GM20000 (cell line): ENCODE data around the gene NLRX1.

ENCODE experiments used
- DNase-seq: peaks from one replicate; pipeline ENCODE4 v3.0.0; 2012; ENCODE audit warnings: low spot score
- CTCF ChIP-seq: IDR thresholded peaks from 2 replicates; pipeline ENCODE4 v1.5.1; 2012; ENCODE audit warnings: mild to moderate bottlenecking, control low read depth; ENCODE audit errors: extremely low read depth, missing control alignments

The NLRX1 gene

DNA sequence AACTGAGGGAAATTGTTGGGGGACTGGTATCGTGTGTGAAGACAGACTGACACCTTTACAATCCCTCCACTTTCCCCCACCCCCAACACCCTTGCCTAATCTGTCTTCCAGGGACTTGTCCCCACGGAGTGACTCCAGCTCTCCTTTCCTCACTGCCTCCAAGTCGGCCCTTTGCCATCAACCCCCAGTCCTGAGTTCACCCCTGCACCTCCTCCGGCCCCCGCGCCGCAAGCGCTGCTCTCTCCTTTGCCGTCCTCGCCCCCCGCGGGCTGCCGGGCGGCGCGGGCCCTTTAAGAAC lies 19.9 kb upstream of the NLRX1 start:
- no peak for DNase-seq
- TF ChIP-seq CTCF = no peak

- no peak for TF ChIP-seq CTCF
- DNase-seq = peak; percentile 58
These were observed 19.3 kb upstream of the NLRX1 start, which contains the start of gene ABCG4 for GRCh38 chr11:119149018-119149785. Gene ABCG4, plus strand, starts transcription at chr11:119149052. Its CDS starts 914 bp downstream, at chr11:119149966.

DNA sequence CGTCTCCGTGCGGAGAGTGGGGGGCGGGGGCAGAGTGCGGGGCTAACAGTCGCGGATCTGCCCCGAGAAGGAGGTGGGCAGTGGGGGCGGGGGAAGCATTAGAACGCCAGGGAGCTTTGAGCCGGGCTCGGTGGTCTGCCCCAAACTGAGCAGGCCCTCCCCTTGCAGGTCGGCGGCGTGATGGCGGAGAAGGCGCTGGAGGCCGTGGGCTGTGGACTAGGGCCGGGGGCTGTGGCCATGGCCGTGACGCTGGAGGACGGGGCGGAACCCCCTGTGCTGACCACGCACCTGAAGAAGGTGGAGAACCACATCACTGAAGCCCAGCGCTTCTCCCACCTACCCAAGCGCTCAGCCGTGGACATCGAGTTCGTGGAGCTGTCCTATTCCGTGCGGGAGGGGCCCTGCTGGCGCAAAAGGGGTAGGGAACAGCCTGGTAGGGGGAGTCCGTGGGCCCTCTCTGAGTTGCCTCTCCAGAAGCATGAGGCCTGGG lies 18.7 kb upstream of the NLRX1 start:
- no peak for DNase-seq
- no peak for TF ChIP-seq CTCF

DNA sequence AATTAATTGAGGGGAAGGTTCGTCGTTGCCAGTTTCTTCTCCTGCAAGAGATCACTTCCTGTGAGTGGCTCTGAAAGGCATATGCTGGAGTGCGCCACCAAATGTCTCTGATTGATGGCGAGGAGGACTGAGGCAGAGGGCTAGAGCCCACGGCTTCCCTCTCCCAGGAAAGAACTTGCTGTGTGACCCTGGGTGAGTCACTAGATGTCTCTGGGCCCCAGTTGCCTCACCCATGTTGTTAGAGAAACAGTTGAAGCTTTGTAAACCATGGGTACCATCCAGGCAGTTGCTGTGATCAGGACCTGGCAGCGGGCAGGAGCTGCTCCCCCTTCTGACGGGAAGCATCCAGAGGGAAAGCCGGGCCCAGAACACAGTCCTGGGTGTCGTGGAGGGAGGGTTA lies 16.5 kb upstream of the NLRX1 start:
- no peak for DNase-seq
- no peak for TF ChIP-seq CTCF

DNA sequence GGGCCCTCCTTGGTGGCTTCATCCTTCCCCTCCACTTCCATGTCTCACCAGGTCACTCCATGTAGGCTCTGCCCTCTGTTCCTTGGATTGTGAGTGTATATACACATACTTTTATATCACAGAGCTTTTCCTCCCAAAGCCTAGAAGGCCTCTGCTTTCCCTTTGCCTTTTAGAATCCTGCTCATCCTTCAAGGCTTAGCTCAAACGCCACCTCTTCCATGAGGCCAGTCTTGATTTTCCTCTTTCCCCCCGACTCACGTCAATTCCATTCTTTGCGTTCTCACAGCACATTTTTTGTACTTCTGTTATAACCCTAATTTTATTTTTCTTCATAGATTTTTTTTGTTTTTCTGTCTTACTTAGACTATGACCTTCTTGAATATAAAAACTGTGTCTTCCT lies 15.9 kb upstream of the NLRX1 start:
- no peak for TF ChIP-seq CTCF
- no peak for DNase-seq

DNA sequence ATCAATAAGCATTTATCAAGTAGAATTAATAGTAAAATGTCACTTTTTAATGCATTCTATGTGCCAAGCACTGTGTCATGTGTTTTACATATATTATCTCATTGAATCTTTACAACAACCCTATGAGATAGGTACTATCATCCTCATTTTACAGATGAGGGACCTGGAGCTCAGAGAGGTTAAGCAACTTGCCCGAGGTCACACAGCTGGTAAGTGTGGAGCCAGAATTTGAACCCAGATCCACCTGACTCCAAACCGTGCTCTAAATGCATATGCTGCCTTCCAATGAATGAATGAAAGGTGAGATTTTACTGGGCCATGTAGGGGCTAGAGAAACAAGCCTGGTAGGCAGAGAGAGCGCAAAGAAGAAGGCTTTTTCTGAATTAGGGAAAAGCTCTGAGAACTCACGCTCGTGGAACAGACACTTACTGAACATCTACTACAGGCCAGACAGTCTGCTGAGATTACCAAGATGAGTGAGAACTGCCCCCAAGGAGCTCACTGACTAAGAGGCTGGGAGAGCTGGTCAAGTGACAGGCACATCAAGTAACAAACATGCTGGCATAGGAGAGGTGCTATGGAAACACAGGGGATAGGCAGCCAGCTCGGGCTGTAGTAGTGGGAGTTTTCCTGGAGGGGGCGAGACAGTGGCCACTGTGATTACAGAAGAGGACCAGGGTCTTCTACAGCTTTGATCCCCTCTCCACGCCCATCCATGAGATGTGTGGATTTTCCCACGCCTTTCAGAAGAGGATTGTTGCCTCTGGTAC lies 15.3 kb upstream of the NLRX1 start:
- no peak for TF ChIP-seq CTCF
- DNase-seq = no peak

GRCh38 chr11:119154178-119154577 lies 14.3 kb upstream of the NLRX1 start:
- DNase-seq = no peak
- no peak for TF ChIP-seq CTCF
